Pulmonary artery endothelial cell (primary cell): Measurements from ENCODE around the gene EHMT1. TPM values are rescaled to one million over a fixed set of nuclear protein-coding genes. Genes with fewer than 3 reads are reported as not detected.
"Not testable (repeated sequence)": the region's sequence is repeated elsewhere in the genome, so short reads cannot be mapped to it uniquely, and the experiment has no call there.

Experiments used
- DNase-seq: peaks from one replicate; pipeline ENCODE4 v3.0.0-alpha.2; 2011; ENCODE audit warnings: low read depth, low spot score
- total RNA-seq: library from RNA; depleted of rRNA; stranded (reverse); fragments of >200 nt; gene quantifications from 2 replicates; pipeline ENCODE4 v1.2.3, GENCODE V29; 2014

EHMT1 gene
- total RNA-seq, 1 donor from 2014 or later = 68.3 TPM

DNA sequence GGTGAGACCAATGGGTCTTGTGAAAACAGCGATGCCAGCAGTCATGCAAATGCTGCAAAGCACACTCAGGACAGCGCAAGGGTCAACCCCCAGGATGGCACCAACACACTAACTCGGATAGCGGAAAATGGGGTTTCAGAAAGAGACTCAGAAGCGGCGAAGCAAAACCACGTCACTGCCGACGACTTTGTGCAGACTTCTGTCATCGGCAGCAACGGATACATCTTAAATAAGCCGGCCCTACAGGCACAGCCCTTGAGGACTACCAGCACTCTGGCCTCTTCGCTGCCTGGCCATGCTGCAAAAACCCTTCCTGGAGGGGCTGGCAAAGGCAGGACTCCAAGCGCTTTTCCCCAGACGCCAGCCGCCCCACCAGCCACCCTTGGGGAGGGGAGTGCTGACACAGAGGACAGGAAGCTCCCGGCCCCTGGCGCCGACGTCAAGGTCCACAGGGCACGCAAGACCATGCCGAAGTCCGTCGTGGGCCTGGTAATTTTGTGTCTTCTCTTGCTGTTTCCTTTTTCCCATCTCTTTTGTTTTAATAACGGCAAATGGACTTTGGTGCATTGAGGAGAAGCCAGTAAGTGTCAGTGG lies 98.0 kb downstream of the EHMT1 start:
- DNase-seq = no peak

DNA sequence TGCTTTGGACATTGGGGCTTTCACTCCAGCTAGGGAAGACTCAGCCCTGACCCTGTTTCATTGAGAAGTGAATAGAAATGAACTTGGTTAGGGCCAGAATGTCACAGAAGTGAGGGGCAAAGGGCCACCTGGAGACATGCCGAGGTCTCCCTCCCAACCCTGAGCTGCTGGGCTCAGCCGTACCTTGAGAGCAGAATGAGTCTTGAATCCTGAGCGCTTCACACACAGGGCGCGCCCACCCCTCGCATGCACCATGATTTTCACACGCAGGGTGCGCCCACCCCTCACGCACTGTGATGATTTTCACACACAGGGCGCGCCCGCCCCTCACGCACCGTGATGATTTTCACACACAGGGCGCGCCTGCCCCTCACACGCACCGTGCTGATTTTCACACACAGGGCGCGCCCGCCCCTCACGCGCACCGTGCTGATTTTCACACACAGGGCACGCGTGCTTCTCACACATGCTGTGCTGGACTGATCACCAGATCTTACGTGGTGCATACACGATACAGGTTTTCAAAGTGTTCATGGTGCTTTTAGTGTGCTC lies 99.0 kb downstream of the EHMT1 start:
- DNase-seq = no peak

DNA sequence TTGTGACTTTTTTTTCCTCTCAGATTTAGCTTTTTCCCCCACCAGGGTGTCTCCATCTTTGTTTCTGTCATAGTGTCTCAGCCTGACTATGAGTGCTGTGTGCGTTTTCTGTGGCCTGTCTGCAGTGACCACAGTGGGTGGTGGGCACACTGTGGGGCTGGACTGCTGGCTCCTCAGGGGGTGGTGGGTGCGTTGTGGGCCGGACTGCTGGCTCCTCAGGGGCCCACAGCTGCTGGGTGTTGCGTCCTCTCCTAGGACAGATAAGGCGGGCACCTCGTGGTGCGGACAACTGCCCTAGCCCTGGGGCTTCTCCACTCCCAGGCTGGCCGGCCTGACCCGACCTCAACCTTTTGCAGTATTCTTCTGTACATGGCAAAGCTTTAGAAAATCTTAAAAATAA lies 100.4 kb downstream of the EHMT1 start:
- no peak for DNase-seq

DNA sequence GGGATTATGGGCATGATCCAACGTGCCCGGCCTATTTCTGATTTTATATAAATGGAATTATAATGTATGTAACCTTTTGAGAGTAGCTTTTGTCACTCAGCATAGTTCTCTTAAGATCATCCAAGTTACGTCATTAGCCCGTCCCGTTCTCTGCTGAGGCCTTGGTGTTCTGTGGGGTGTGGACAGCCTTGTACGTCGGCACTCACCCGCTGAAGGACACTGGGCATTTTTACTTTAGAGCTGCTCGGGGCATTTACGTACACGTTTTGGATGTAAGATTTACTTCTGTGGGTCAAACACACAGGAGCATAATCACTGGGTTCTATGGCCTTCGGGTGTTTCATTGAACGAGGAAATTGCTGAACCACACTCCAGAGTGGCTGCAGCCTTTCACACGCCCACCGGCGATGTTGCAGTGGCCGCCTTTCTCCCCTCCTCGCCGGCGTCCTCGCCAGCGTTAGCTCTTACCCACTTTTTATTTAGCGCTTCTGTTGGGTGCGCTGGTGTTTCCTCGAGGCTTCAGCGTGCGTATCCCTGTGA lies 101.8 kb downstream of the EHMT1 start:
- no peak for DNase-seq

DNA sequence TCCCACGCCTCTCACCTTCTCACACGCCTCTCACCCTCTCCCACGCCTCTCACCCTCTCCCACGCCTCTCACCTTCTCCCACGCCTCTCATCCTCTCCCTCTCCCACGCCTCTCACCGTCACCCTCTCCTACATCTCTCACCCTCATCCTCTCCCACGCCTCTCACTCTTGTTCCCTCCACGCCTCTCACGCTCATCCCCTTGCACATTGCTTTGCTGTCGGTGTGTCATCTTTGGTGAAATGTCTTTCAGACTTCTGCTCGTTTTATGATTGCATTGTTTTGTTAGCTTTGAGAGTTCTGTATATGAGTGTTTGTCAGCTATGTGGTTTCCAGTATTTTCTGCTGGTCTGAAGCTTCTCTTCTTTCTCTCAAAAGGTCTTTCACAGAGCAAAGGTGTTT lies 102.7 kb downstream of the EHMT1 start:
- no peak for DNase-seq

DNA sequence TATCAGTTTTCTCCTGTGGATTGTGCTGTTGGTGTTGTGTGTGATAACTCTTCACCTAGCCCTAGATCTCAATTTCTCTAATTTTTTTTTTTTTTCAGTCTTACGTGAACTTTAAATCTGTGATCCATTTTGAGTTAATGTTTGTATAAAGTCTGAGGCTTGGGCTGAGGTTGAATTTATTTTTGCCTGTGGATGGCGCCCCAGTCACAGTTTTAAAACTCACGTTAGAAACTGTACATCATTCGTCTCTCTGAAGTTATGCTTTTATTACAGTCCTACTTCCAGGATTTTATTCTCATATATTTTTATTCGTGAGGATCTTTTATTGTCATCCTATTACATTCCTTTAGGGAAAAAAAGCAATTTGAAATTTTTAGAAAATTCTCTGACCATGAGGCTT lies 103.1 kb downstream of the EHMT1 start:
- DNase-seq = no peak

DNA sequence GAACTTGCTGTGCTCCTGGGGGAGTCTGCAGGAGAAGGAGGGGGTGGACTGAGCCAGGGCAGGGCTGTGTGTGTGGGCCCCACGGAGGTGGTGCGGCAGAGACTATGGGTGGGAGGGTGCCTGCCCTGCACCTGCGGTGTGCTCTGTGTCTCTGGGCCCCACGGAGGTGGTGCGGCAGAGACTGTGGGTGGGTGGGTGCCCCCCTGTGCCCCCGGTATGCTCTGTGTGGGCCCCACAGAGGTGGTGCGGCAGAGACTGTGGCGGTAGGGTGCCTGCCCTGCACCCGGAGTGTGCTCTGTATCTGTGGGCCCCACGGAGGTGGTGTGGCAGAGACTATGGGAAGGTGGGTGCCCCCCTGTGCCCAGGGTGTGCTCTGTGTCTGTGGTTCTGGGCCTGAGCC lies 103.7 kb downstream of the EHMT1 start:
- DNase-seq = no peak

DNA sequence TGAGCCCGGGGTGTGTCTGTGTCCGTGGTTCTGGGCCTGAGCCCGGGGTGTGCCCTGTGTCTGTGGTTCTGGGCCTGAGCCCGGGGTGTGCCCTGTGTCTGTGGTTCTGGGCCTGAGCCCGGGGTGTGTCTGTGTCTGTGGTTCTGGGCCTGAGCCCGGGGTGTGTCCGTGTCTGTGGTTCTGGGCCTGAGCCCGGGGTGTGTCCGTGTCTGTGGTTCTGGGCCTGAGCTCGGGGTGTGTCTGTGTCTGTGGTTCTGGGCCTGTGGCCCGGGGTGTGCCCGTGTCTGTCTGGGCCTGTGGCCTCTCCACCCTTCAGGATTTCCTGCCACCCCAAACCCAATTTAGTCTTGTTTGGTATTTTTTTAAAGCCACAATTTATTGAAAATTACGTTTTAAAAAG lies 104.6 kb downstream of the EHMT1 start:
- not testable (repeated sequence) for DNase-seq

DNA sequence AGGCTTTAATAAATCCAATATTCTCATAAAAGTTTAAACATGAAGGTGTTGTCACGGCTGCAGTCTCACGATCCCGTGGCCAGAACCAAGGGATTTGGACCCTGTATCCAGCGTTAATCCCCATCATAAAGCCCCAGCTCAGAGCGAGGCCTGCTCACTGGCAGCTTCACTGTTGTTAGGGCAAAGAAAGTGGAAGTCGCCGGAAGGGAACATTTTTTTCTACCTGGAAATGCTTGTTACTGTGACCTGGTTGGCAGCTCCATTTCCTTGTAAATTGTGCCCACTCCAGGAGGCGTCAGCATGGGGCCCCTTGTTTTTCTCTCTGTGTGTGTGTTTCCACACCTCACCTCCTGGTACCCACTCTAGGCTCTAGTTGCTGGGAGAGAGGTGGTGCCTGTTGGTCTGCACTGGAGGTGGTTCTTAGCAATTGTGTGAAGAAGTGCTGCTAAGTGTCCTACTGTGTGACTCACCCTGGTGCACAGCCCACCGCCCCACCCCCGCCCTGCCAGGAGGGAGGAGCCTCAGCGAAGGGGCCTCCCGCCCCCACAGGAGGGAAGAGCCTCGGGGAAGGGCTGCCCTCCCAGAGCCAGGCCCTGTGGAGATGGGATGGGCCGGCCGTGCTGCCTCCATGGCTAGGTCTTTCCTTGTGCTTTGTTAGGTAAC lies 105.1 kb downstream of the EHMT1 start:
- no peak for DNase-seq

DNA sequence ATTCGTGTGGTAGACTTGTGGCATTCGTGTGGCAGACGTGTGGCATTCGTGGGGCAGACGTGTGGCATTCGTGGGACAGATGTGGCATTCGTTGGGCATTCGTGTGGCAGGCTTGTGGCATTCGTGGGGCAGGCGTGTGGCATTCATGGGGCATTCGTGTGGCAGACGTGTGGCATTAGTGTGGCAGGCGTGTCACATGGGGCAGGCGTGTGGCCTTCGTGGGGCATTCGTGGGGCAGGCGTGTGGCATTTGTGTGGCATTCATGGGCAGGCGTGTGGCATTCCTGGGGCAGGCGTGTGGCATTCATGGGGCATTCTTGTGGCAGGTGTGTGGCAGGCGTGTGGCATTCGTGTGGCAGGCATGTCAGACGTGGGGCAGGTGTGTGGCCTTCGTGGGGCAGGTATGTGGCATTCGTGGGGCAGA lies 106.0 kb downstream of the EHMT1 start:
- DNase-seq = no peak

DNA sequence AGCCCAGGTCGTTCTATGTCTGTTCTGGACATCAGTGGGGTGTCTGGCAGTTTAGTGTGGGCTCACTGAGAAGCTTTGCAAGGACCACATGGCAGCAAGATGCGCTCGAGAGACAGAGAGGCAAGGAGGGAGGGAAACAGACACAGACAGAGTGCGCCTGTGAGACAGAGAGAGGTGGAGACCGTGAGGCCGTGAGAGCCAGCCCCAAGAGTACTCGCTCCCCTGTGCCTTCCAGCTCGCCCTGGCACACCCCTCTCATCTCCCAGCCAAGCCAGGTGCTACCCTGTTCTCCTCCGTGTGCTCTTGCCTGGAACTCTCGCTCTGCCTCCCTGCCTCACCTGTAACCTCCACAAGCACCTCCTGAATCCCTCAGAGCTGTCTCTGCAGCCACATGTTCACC lies 106.8 kb downstream of the EHMT1 start:
- DNase-seq = no peak

DNA sequence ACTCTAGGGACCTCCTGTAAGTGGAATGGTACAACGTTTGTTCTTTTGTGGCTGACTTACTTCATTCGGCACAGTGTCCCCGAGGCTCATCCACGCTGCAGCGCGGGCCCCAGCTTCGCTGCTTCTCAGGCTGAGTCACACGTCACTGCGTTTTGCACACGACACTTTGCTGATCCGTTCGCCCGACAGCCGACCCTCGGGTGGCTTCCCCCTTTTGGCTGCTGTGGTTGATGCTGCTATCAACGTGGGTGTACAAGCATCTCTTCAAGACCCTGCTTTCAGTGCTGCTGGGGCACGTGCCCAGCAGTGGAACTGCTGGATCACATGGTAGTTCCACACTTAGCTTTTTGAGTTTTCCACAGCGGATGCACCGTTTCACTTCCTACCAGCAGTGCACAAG lies 107.5 kb downstream of the EHMT1 start:
- not testable (repeated sequence) for DNase-seq

DNA sequence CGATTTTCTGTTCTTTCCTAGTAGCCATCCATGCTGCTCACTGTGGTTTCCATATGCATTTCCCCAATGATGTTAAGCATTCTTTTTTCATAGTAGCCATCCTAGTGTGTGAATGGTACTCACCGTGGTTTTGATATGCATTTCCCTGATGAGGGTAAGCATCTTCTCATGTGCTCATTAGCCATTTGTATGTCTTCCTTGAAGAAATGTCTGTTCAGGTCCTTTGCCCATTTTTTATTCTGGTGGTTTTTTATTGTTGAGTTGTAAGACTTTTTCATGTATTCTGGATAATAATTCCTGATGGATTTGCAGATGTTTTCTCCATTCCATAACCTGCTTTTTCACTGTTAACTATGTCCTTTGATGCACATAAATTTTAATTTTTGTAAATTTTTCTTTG lies 108.0 kb downstream of the EHMT1 start:
- DNase-seq = no peak

DNA sequence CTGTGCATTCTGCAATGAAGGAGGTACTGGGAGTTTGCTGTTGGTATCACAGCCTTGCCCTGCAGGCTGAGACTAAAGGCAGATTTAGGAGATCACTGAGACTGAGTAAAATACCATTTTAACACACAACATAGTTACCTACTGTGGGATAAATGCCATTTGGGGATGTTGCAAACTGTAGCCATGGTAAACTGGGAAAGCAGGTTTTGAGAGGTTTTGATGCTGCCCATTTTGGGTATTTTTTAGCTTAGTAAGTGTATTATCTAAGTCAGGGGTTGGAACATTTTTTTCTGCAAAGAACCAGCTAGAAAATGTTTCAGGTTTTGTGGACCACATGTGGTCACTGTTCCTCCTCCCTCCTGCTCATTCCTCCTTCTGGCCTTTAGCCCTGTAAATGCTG lies 108.9 kb downstream of the EHMT1 start:
- no peak for DNase-seq

DNA sequence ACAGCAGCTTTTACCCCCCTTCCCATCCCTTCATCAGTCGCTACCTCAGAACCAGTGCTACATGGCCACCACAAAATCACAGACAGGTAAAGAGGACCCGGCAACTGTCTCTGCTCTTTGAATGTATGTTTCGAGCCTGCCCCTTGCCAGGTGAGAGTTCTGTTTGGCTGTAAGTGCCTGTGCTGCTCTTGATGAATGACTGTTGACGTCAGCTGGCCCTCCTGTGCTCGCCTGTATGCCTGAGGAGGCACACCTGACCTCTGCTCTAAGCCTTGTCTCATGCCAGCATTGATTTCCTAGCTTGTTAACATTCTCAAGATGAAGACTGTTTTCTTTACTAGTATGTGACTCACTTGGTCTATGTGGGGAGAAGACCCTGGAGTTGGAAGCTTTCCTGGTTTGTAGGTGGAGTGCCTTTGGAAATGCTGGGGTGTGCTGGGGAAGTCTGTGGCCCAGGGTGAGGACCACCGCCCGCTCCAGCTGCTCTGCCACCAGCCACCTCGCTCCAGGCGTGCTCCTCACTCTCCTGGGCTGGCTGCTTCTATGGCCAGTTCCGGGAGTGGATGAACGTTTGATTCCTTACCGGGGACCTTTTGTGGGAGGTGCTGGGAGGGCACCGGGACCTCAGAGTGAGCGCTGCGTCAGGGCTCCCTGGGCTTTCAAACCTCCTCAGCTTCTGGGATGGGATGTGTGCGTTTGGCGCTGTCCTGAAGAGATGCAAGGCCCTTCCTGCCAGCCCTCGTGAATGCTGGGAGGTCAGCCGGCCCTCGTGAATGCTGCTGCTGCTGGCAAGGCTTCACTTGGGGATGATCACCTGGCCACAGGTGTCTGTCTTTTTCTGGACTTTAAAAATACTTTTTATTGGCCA lies 109.9 kb downstream of the EHMT1 start:
- DNase-seq = no peak

DNA sequence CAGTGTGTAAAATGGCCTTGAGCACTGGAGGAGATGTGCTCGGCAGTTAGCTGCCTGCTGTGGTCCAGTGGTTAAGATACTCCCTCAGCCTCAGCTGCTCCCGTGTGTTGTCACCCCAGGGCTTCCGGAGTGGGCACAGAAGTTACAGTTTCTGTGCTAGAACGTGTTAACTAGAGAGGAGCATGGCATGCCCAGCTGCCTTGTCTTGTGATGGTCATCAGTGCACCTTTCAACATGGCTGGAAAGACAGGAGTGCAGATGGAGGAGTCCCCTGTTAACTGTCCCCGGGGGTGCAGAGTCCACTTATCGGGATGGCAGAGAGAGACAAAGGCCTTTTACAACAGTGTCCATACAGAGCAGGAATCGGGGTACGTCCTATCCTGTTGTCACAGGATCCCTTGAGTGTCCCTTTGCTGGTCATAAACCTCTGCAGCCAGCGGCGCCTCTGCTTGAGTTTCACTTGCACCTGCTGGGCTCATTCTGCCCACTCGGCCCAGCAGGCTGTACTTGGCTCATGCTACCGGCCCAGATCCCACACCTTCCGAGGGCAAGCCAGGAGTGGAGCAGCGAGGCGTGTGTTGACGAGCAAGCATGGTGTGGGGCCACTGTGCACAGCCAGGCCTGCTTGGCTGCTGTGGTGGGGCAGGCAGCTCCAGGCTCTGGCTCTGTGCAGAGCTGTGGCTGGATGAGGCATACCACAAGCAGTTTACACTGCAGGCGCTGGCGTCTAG lies 112.6 kb downstream of the EHMT1 start:
- no peak for DNase-seq

DNA sequence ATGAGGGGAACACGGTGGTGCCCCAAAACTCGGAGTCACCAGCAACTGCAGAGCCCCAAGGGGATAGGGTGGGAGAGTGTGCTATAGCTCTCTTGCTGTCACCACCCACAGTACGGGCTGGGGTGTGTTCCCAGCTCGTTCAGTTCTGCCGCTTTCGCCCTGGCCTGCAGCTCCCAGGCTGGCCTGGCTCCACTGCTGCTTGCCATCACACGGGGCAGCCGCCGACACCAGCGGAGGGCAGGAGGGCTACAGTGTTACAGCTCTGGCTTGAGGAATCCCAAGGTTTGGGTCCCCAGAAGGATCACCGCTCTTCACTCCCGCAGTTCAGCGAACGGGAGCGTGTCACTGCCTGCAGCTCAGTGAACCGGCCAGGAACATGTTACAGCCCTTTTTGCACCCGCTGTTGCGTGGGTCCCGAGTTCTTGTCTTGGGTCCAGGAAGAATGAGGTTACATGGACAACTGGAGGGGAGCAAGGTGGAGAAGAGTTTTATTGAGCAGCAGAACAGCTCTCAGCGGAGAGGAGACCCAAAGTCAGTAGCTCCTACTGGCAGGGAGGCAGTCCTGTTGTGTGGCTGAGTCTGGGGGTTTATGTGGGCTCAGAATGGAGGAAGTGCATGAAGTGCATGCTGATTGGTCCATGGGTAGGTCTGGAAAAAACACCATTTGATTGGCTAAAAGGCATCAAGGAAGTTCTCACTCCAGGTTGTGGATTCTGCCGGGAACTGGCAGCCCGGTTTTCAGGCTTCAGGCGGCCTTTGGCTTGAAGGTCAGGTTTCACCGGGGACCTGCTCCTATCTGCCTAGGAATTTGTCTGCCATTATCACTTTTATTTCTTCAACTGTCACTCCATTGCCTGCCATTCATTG lies 113.4 kb downstream of the EHMT1 start:
- no peak for DNase-seq

DNA sequence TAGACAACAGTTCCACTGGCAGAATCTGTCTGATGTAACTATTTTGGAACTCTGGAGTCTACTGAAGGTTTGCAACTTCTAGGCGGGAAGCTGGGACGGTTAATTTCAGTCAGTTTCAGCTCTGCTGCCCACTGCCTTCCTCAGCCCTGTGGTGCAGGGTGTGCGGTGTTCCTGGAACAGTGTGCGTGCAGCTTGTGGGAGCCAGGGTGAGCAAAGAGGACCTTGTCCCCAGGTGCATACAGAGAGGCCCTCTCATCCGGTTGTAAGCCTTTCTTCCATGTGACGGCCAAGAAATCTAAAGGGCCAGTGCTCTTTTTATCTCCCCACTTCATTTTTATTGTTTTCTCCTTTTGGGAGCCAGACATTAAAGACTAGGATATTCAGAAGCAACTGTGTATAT lies 114.6 kb downstream of the EHMT1 start:
- no peak for DNase-seq

DNA sequence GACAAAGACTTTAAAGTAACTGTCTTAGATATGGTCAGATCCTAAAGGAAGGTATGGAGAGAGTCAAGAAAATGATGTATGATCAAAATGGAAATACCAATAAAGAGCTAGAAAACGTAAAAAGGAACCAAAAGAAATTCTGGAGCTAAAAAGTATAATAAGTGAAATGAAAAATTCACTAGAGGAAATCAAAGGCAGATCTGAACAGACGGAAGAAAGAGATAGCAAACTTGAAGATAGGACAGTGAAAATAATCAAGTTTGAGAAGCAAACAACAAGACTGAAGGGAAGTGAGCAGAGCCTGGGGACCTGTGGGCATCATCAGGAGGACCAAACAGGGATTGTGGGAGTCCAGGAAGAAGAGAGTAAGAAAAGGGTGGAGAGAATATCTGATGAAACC lies 115.4 kb downstream of the EHMT1 start:
- no peak for DNase-seq

DNA sequence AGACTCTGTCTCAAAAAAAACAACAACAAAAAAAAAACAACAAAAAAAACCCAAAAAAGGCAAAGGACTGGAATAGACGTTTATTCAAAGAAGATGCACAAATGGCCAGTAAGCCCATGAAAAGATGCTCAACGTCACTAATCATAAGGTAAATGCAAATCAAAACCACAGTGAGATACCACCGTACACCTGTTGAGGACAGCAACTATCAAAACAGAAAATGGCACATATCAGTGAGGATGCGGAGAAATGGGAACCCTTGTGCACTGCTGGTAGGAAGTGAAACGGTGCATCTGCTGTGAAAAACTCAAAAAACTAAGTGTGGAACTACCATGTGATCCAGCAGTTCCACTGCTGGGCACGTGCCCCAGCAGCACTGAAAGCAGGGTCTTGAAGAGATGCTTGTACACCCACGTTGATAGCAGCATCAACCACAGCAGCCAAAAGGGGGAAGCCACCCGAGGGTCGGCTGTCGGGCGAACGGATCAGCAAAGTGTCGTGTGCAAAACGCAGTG lies 119.4 kb downstream of the EHMT1 start:
- not testable (repeated sequence) for DNase-seq
